K562 (cell line): Measurements from ENCODE around the gene HIVEP3. TPM values are rescaled to one million over a fixed set of nuclear protein-coding genes. Genes with fewer than 3 reads are reported as not detected.
A peak's percentile ranks its signal among the peaks of the same experiment; 100 is the strongest.

ENCODE experiments used
- ATAC-seq: fragments of 200-7000 bp; cut with Tn5 transposase; 3 replicates; pipeline ENCODE4 v1.9.1; 2020; ENCODE audit warnings: moderate library complexity
- BruUV-seq: library from RNA; stranded (reverse); fragments of 400-500 nt; replicated peaks from 2 replicates; lab custom pipeline; 2021; lab: Mats Ljungman, UMichigan
- CTCF ChIA-PET: fragments of 300-600 bp; formaldehyde crosslinking; extraction: SDS; loops from one replicate; lab custom pipeline; 2021; ENCODE audit warnings: low intra/inter-chr PET ratio; lab: Yijun Ruan, JAX
- POLR2A ChIA-PET: fragments of 300-600, 350-650 bp; sonication (Branson Sonifier 250); formaldehyde crosslinking; extraction: SDS; loops from one replicate; lab custom pipeline; 2021; ENCODE audit warnings: antibody characterized with exemption, inconsistent platforms; lab: Yijun Ruan, JAX
- DNase-seq, 4 experiments: peaks; one replicate each; pipeline versions ENCODE4 v3.0.0 to v3.0.0-alpha.2; 2011 to 2018; ENCODE audit warnings: low spot score in 3 of 4, mixed read lengths in 3 of 4; ENCODE audit errors: extremely low read depth in 1 of 4
- FAIRE-seq: peaks from 2 replicates; lab custom pipeline; 2011; peaks lifted over from hg19 to GRCh38; lab: Jason Lieb, UNC
- H2AFZ ChIP-seq: 2 replicates; pipeline ENCODE4 v1.6.0; 2011; ENCODE audit warnings: low read depth, low read length, control low read depth, inconsistent platforms
- H3K27ac ChIP-seq: fragments of 200-600 bp; 3 replicates; pipeline ENCODE4 v1.8.0; 2011; ENCODE audit warnings: low read depth, mild to moderate bottlenecking, control low read depth, inconsistent platforms, low read length, moderate library complexity, mixed read lengths; ENCODE audit errors: extremely low read depth
- H3K27me3 ChIP-seq, 2 experiments: fragments of 300-600 bp in 1 of 2; 2 replicates in 1 of 2; 3 replicates in 1 of 2; pipeline versions ENCODE4 v1.6.0 to v1.8.0; 2011; ENCODE audit warnings: inconsistent platforms in 2 of 2, low read length in 2 of 2, mild to moderate bottlenecking in 1 of 2, mixed read lengths in 1 of 2, moderate library complexity in 1 of 2; ENCODE audit not compliant: control insufficient read depth in 2 of 2, insufficient read depth in 2 of 2
- H3K36me3 ChIP-seq: fragments of 300-600 bp; 3 replicates; pipeline ENCODE4 v1.8.0; 2011; ENCODE audit warnings: mild to moderate bottlenecking, low read length, inconsistent platforms; ENCODE audit not compliant: control insufficient read depth, insufficient read depth
- H3K4me1 ChIP-seq, 2 experiments: fragments of 200-600 bp in 1 of 2; replicated peaks in 1 of 2; 2 replicates in 1 of 2; 3 replicates in 1 of 2; pipeline versions ENCODE4 v1.5.1 to v1.8.0; 2011; ENCODE audit warnings: inconsistent platforms in 2 of 2, low read length in 2 of 2, mild to moderate bottlenecking in 1 of 2, mixed read lengths in 1 of 2, moderate library complexity in 1 of 2; ENCODE audit not compliant: control insufficient read depth in 2 of 2, insufficient read depth in 2 of 2
- H3K4me2 ChIP-seq: 2 replicates; pipeline ENCODE4 v1.6.1; 2011; ENCODE audit warnings: low read length, control low read depth, inconsistent platforms, mixed read lengths; ENCODE audit not compliant: insufficient read depth
- H3K4me3 ChIP-seq: fragments of 200-600 bp; sonication (generic), shearing (Covaris generic); 2 replicates; pipeline ENCODE4 v1.5.1; 2016; ENCODE audit warnings: control low read depth, inconsistent platforms
- H3K79me2 ChIP-seq: fragments of 200-600 bp; 3 replicates; pipeline ENCODE4 v1.8.0; 2011; ENCODE audit warnings: low read length, inconsistent platforms; ENCODE audit not compliant: control insufficient read depth, insufficient read depth
- H3K9ac ChIP-seq, 2 experiments: 2 replicates each; pipeline versions ENCODE4 v1.6.0 to v1.6.1; 2011; ENCODE audit warnings: low read depth in 2 of 2, low read length in 2 of 2, control low read depth in 1 of 2, inconsistent platforms in 1 of 2, mild to moderate bottlenecking in 1 of 2, mixed read lengths in 1 of 2; ENCODE audit not compliant: insufficient read depth in 1 of 2
- H3K9me1 ChIP-seq: one replicate; pipeline ENCODE4 v1.6.0; 2011; ENCODE audit warnings: inconsistent platforms, mild to moderate bottlenecking, low read length, moderate library complexity; ENCODE audit not compliant: control insufficient read depth, insufficient read depth
- H3K9me3 ChIP-seq: replicated peaks from 2 replicates; pipeline ENCODE4 v1.5.1; 2011; ENCODE audit warnings: low read depth, low read length, inconsistent platforms; ENCODE audit not compliant: control insufficient read depth, insufficient read depth
- H4K20me1 ChIP-seq: replicated peaks from 2 replicates; pipeline ENCODE4 v1.6.1; 2011; ENCODE audit warnings: low read length, inconsistent platforms, mixed read lengths; ENCODE audit not compliant: control insufficient read depth, insufficient read depth
- BRD9 ChIP-seq: fragments of 450-650 bp; IDR thresholded peaks from 2 replicates; pipeline ENCODE4 v1.6.1; 2018; ENCODE audit warnings: low read depth; ENCODE audit not compliant: partially characterized antibody
- CEBPB ChIP-seq: fragments of 450-650 bp; IDR thresholded peaks from 2 replicates; pipeline ENCODE4 v1.6.1; 2016; ENCODE audit warnings: missing genetic modification characterization, missing compliant biosample characterization
- E4F1 ChIP-seq: fragments of 250-450 bp; sonication (Bioruptor Pico); IDR thresholded peaks from 2 replicates; pipeline ENCODE4 v1.5.0; 2021; ENCODE audit warnings: mild to moderate bottlenecking, borderline replicate concordance
- MYBL2 ChIP-seq, 2 experiments: fragments of 450-650 bp in 1 of 2; sonication (generic) in 1 of 2; formaldehyde crosslinking in 1 of 2; IDR thresholded peaks; 2 replicates each; pipeline versions ENCODE4 v1.6.1 to v1.8.1; 2017 to 2022; ENCODE audit warnings: borderline replicate concordance in 1 of 2, inconsistent platforms in 1 of 2, low read depth in 1 of 2, mild to moderate bottlenecking in 1 of 2, missing genetic modification reagents in 1 of 2, moderate library complexity in 1 of 2
- NR4A1 ChIP-seq, 2 experiments: fragments of 250-450 bp in 1 of 2; fragments of 450-650 bp in 1 of 2; sonication (Bioruptor Pico) in 1 of 2; IDR thresholded peaks; 2 replicates each; pipeline versions ENCODE4 v1.4.0 to v1.6.1; 2016 to 2020; ENCODE audit warnings: mild to moderate bottlenecking in 2 of 2, missing compliant biosample characterization in 1 of 2, missing genetic modification characterization in 1 of 2, moderate library complexity in 1 of 2
- NRF1 ChIP-seq, 2 experiments: fragments of 450-650 bp; IDR thresholded peaks in 1 of 2; conservative IDR thresholded peaks in 1 of 2; 2 replicates each; pipeline ENCODE4 v1.6.1; 2014; ENCODE audit warnings: mild to moderate bottlenecking in 2 of 2
- SIX5 ChIP-seq, 2 experiments: IDR thresholded peaks; 2 replicates each; pipeline ENCODE4 v1.6.1; 2011; ENCODE audit warnings: low read length in 2 of 2, borderline replicate concordance in 1 of 2, low read depth in 1 of 2, mild to moderate bottlenecking in 1 of 2, moderate library complexity in 1 of 2; ENCODE audit not compliant: insufficient read depth in 1 of 2
- WGBS: fragments of 100-300 bp; shearing (Covaris generic); methylation state at CpG from one replicate; pipeline ENCODE4 v1.1.6; 2016; ENCODE audit warnings: low coverage, mixed read lengths; ENCODE audit not compliant: insufficient coverage; ENCODE audit errors: missing lambda C conversion rate; 5-methylcytosine and 5-hydroxymethylcytosine counted together
- in situ Hi-C: fragments of 300-500 bp; cut with MboI; formaldehyde crosslinking; loops from 4 replicates; pipeline ENCODE4 v1.15.0; 2018; ENCODE audit warnings: inconsistent platforms, mixed read lengths
- intact Hi-C: fragments of 100-400 bp; cut with micrococcal nuclease; formaldehyde crosslinking; loops from 2 replicates; pipeline ENCODE4 v1.14.2; 2022
- polyA plus RNA-seq, 8 experiments: library from polyadenylated mRNA; depleted of rRNA in 4 of 8; stranded (reverse) in 5 of 8; unstranded in 3 of 8; fragments of >200 nt; fragmentation: Nextera tagmentation in 2 of 8; fragmentation: Illumina TruSeq in 1 of 8; extraction: Ambion mirVana in 2 of 8; extraction: Trizol in 1 of 8; gene quantifications; 2 replicates each; pipeline versions ENCODE4 v1.2.1 to v1.2.3, GENCODE V29; 2011 to 2014; ENCODE audit warnings: inconsistent platforms in 1 of 8, missing spikeins in 1 of 8
- total RNA-seq, 7 experiments: library from RNA; depleted of rRNA in 6 of 7; stranded (reverse); fragments of >200 nt in 6 of 7; fragmentation: Illumina TruSeq in 2 of 7; extraction: Trizol in 2 of 7; gene quantifications; 2 replicates each; pipeline versions ENCODE4 v1.2.1 to v1.2.3, GENCODE V29; 2011 to 2021; ENCODE audit warnings: low replicate concordance in 1 of 7

The HIVEP3 gene
- total and polyA plus RNA-seq, 9 of the 15 experiments (the other 6 are each of a cell fraction or from before 2014, with no cell fraction given) = 0.09 to 0.58 (median 0.34) TPM; not detected in 1

- no peaks in the 10 kb centered on the region for H3K36me3 ChIP-seq
- no peak overlapping the region for H2AFZ ChIP-seq
- intact Hi-C loops (no loop called here), in situ Hi-C loops (no loop called here)
- WGBS = 1% methylated on average over 4 of the region's 4 CpGs
- ChIA-PET POLR2A (no interaction called here), CTCF (no interaction called here)
- H3K4me2 ChIP-seq = no peak overlapping the region
- peaks cover 9 to 56% of the 10 kb centered on the region in 2 experiments; a peak in 4 of 5 replicates for H3K27me3 ChIP-seq
- no peak overlapping the region for H3K9ac ChIP-seq
- no peak for FAIRE-seq
- no peaks in the 10 kb centered on the region for H3K4me1 ChIP-seq
- no peak overlapping the region for H3K27ac ChIP-seq
- no peaks in the 10 kb centered on the region for H3K79me2 ChIP-seq
- no peak for ATAC-seq
- BruUV-seq = no TSS peak
- no peak overlapping the region for H3K4me3 ChIP-seq
- no peak for DNase-seq
- H3K9me3 ChIP-seq = no peaks in the 10 kb centered on the region
- no peaks in the 10 kb centered on the region for H3K9me1 ChIP-seq
- no peaks in the 10 kb centered on the region; the same call in 1 of the 2 replicates for H4K20me1 ChIP-seq
- no peak for TF ChIP-seq SIX5 (IDR thresholded peaks at IDR 0.05; ENCODE audit: borderline replicate concordance in 1 of 2, insufficient read depth in 1 of 2, low read depth in 1 of 2, low read length in 2 of 2)
- TF ChIP-seq CEBPB (tag) = peak; percentile 18; the same call in 1 of the 2 replicates
Measured at GRCh38 chr1:41702771-41703170, 216.0 kb downstream of the HIVEP3 start.

- Histone ChIP-seq H3K9me3 (no peaks in the 10 kb centered on the region), H3K4me2 (no peak overlapping the region), H3K9ac (no peak overlapping the region), H3K79me2 (no peaks in the 10 kb centered on the region), H3K27me3 (peaks cover 9 to 51% of the 10 kb centered on the region in 2 experiments; a peak in 4 of 5 replicates), H4K20me1 (no peaks in the 10 kb centered on the region; the same call in 1 of the 2 replicates), H3K36me3 (no peaks in the 10 kb centered on the region), H3K4me3 (no peak overlapping the region), H3K9me1 (no peaks in the 10 kb centered on the region), H3K4me1 (no peaks in the 10 kb centered on the region), H3K27ac (no peak overlapping the region), H2AFZ (no peak overlapping the region)
- DNase-seq (no peak), ATAC-seq (no peak), FAIRE-seq (no peak)
- BruUV-seq = no TSS peak
- intact Hi-C loops = no loop called here
- under 1% methylated on average over 6 of the region's 6 CpGs for WGBS
- POLR2A ChIA-PET = no interaction called here
- CTCF ChIA-PET = no interaction called here
- in situ Hi-C loops = no loop called here
- TF ChIP-seq BRD9 (no peak), NRF1 (conservative IDR thresholded peaks at IDR 0.05 in 1 of 2, IDR thresholded peaks at IDR 0.05 in 1 of 2) (no peak), NR4A1 (CRISPR knock-in tag; IDR thresholded peaks at IDR 0.05) (no peak), NR4A1 (tag; IDR thresholded peaks at IDR 0.05) (no peak), MYBL2 (IDR thresholded peaks at IDR 0.05; ENCODE audit: low read depth) (no peak), MYBL2 (CRISPR knock-in tag; IDR thresholded peaks at IDR 0.05; ENCODE audit: borderline replicate concordance) (no peak), E4F1 (CRISPR knock-in tag) (no peak)
Measured at GRCh38 chr1:41700986-41701535, 217.7 kb downstream of the HIVEP3 start.
